ENCODE measurements around the gene SCUBE2.

Gene SCUBE2

DNA sequence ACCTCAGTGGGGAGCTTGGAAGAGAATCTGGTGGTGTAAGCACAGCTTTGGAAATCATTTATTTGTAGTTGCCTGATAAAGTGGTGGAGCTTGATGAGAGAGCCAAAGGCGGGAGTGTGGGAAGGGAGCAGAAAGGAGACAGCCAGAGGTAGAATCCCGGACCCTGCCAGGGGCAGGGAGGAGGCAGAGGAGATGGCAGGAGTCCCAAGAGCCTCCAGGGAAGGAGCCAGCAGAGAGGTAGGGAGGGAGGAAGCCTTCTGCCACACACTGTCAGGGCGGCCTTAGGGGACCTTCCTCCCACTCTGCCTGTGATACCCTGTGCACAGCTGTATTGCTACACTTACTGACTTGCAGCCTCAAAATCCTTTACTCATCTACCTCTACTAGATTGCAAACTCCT, 15.4 kb downstream of the SCUBE2 start:
- DNase-seq: no peak

DNA sequence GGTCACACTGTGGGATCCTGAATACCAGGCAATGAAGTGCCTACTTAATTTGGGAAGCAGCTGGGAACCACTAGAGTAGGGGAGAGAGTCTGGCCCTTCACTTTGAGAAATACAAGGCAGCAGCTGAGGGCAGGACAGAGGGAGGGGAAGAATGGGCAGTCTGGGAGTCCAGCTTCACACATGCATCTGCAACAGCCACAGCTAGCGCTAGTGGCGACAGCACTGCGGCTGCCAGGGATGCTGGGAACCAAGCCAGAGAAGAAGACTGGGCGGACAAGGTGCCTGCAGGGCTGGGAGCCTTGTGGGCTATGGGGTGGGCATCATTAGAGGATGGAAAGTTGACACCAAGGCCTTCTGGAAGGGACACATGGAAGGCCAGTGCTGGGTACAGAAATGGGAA, 15.8 kb downstream of the SCUBE2 start:
- DNase-seq: peak in 4 of 56 donors; percentile 11 to 35 (median 18)

- no peak for DNase-seq
These were observed 16.9 kb downstream of the SCUBE2 start for GRCh38 chr11:9074338-9075029.

DNA sequence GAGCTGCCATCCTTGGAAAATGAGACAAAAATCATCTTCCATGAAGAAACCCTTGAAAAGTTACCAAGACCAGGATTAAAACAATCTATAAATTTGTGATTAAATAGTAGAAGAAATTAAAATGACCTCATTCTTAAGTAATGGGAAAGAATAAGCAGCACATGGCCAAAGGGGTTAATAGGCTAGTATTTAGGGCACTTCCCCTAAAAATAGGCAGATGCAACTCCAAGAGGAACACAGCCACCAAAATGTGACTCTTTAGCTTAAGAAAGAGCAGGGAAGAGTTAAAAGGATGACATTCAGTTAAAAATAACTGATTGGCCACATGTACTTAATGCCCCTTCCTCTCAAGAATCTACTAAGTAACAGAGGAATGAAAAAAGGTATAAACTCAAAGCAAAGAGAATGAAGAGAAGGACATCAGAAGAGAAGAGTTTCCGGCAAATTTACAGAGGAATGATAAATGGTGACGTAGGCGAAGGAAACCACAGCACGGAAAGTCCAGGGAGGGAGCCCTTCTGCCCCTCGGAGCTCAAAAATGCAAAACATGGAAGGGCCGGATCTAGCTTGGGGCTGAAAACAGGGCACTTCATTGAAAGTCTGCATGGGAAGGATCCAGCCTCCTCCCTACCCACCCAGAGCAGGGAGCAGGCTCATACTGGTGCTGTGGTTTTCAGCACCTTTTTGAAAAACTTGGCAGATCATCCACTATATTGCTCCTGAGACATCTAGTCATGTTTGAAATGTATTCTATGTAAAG, 17.8 kb downstream of the SCUBE2 start:
- DNase-seq: no peak

DNA sequence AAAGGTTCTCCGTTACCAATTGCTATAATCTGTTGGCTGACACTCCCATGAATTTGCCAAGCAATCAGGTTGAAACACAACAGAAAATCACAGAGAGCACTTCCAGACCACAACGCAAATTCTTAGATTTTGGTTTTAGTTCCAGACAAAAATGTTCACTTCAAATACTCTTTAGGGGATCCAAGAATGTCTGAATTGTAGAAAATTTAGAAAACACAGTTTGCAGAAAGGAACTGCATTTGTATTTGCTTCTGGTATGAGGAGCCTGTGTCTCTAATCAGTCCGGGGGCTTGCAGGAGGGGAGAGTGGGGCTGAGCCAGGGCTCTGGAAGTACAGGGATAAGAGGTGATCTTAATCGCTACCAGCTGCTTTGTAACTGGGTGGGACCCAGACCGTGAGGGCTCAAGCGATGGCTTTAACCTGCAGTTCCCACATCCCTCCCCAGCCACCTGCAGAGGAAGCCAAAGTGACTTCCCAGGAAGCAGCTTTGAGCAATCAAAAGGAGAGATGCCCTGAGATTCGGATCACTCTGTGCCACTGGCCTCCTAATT, 18.7 kb downstream of the SCUBE2 start:
- DNase-seq: no peak

DNA sequence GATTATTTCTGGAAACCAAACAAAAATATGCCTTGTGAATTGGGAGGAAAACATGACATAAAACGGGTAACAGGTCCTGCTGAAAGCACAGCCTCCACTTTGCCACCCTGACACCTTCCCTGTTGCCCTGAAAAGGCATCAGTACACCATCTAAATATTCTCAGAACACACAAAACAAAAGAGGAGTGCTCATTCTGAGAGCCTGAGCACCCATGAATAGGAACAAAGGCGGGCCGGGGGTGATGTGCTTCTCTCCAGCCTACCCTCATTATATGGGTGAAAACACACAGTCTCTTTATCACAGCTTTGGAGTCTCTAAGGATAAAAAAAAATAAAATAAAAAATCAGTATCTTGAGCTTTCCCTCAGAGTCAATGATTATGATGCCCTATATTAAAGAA, 19.7 kb downstream of the SCUBE2 start:
- no peak for DNase-seq

GRCh38 chr11:9070749-9071491, 20.5 kb downstream of the SCUBE2 start:
- DNase-seq: no peak

- no peak for DNase-seq
These were observed 21.4 kb downstream of the SCUBE2 start for GRCh38 chr11:9069862-9070470.

DNA sequence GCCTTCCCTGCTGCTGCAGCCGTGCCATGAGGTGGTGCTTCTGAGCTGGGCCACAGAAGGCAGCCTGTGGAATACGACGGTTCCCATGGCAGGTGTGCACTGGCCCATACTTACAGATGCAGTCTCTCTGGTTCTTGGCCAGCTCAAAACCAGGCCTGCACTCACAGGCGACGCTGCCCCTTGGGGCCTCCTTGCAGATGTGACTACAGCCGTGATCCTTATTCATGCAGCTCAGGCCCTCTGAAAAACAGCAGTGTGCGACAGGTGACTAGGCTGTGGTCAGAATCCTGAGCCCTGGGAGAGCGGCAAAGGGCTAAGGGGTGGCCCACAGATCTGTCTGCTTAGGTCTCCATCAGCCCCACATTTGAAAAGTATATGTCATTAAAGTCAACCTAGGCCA, 22.1 kb downstream of the SCUBE2 start:
- DNase-seq: no peak

DNA sequence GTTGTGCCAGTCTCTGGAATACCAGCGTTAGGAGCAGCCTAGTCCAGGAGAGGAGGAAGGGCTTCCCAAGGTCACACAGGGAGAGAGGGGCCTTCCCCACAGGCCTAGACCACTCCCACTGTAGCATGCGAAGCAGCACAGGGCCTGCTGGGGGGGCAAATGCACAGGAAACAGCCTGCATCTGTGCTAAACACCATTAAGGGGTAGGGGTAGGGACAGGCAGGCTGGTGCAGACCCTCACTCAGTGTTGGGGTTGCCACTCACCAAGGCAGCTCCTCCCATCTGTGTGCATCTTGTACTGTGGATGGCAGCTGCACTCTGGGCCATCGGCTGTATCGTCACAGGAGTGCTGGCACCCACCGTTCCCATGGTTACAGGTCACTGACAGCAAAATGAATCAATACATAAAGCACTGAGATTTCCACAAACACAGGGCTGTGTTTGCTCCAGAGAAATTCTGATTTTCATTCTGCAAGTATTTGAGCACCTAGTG, 24.9 kb downstream of the SCUBE2 start:
- DNase-seq: peak in 13 of 56 donors; percentile 12 to 50 (median 26)

DNA sequence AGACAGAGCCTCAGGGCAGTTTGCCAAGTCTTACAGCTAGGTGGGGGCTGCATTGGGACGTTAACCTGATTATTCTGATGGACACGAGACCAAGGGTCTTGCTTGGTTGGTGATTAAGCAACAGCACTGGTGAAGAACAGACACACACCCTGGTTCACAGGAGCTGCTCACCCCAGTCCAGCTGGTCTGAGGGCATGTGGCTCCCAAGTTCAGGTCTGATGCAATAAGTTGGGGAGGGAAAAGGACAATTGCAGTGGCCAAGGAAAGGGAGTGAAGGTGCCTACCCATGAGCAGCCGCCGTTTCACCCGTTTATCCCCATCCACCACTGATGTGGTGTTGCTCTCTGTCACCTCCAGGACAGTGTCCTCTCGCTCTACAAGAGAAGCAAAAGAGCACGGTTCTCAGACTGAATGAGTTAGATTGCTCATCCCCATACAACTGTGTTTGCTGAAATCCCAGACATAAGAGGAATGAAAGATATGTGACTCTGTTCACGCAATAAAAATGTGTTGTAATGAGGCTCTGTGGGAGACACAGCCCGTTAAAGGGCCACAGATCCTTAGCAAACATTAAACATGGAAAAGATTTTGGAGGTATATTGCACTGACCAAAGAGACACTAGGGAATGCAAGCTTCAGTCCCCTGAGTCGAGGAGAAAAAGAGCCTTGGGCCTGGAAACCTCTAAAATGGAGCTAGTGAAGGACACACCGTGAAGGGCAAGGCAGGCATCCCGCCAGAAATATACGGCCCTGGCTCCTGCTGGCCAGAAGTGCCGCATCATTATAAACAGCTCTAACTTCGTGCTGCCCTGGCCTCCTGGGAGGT, 25.6 kb downstream of the SCUBE2 start:
- no peak for DNase-seq

DNA sequence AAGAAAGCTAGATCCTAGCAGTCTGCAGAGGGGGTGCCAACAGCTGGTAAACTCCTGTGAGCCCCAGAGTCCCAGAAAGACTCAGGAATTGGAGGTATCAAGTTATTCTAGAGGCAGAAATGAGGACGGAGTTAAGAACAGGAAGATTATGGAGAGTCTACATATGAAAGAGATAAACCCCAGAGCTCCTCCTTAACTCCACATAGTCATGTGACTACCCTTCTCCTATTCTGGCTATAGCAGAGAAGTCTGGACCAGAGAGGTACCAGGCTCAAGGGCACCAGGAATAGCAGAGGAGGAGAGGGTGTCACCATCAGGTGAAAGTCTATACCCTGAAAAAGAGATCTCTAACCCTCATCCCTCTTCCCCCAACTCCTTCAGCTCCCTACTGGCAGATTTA, 29.6 kb downstream of the SCUBE2 start:
- no peak for DNase-seq

- DNase-seq: no peak
These were observed 30.7 kb downstream of the SCUBE2 start for GRCh38 chr11:9060700-9061111.

DNA sequence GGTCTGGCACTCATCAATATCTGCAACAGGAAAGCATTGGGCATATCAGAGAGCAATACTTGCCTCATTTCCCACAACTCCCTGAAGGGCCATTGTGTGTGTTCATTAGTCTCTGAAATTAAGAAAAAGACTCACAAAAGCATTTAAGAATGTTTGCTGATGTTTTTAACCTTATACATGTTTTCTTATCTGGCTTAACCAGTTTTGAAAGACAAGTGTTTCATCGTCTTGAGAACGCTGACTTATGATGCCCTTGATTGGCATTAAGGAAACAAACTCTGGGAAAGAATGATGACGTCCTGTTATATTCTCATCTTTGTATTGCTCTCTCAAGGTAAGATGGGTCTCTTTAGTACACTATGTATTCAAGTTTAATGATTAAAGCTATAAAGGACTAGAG, 32.0 kb downstream of the SCUBE2 start:
- no peak for DNase-seq

DNA sequence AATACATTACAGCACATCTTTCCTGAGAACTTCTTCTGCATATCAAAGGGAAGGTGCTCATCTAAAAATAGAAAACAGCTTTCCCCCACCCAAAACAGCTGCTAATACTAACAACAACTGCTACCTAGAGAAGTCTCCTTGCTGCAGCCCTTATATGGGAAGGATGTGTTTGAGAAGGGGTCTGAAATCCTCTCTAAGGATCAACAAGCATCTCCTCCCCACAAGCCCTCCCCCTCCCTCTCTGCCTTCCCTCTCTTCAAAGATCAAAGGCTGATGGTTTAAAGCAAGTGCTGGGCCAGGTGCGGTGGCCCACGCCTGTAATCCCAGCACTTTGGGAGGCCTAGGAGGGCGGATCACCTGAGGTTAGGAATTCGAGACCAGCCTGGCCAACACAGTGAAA, 33.5 kb downstream of the SCUBE2 start:
- no peak for DNase-seq

DNA sequence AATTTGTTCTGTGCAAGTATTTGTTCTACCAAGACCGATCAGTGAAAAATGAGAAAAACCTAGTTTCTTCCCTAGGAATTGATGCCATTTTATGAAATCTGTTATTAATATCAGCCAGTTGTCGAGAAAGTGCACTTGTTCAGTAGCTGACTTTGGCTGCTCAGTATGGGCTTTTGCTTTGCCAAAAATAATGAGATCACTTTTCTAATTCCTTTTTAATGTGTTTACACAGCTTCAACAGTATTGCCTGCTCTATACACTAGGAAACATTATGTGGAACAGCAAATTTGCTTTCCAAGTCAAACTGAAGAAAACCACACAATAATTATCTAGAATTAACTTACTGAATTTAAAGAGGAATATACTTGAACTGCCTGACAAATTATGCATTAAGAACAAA, 34.4 kb downstream of the SCUBE2 start:
- no peak for DNase-seq

DNA sequence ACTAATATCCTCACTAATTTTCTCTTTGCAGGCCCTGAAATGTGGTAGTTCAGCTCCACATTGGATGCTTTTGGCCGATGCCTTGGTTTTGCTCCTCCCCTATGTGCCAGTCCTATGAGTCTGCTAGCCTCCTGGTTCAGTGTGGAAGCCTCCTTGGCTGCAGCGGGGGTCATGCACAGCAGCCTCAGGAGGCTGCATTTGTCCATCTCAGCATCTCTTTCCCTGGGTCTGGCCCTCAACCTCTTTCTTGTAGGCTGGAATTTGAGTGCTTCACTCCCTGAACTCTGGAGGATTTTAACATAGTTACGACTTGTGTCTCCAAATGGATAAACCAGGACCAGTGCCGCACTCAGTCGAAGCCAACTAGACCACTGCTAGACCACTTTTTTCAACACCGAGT, 34.9 kb downstream of the SCUBE2 start:
- DNase-seq: no peak

- DNase-seq: peak in 2 of 56 donors; percentile 17 to 61
These were observed 37.9 kb downstream of the SCUBE2 start for GRCh38 chr11:9053316-9054035.

- DNase-seq: no peak
These were observed 39.1 kb downstream of the SCUBE2 start for GRCh38 chr11:9052316-9052715.

- no peak for DNase-seq
These were observed 41.4 kb downstream of the SCUBE2 start for GRCh38 chr11:9049959-9050358.

All from amygdala (tissue), 56 donors.